Erythroblast (primary cell): ENCODE measurements around the gene LYPLA2.
"Not testable (repeated sequence)": the region's sequence is repeated elsewhere in the genome, so short reads cannot be mapped to it uniquely, and the experiment has no call there.

ENCODE experiments used
- DNase-seq, 2 experiments: peaks; one replicate each; lab custom pipeline; 2025; lab: John Stamatoyannopoulos, UW
- GATA1 ChIP-seq: IDR thresholded peaks from 2 replicates; pipeline ENCODE4 v1.6.1; 2011; ENCODE audit warnings: low read depth, mild to moderate bottlenecking, control low read depth, low read length, moderate library complexity
- POLR2A ChIP-seq: IDR thresholded peaks from 2 replicates; pipeline ENCODE4 v1.6.1; 2011; ENCODE audit warnings: mild to moderate bottlenecking, low read length

LYPLA2 gene

DNA sequence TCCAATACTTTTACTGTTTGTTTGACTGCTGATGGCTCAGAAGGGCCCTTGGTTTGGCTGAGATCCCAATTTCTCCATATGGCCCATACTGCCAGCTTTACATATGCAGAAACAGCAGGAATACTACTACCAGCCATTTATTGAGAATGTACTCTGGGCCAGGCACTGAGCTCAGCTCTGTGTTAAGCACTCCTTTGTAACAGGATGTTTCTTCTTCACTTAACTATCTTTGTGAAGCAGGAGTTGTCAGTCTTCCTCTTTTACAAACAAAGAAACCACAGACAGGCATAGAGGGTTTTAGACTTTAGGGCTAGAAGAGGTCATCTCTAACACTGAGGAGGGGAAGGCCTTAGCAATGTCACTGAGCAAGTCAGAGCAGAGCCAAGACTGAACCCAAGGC, 26.0 kb downstream of the LYPLA2 start:
- no peak for TF ChIP-seq GATA1
- TF ChIP-seq POLR2A = no peak
- no peak for DNase-seq

DNA sequence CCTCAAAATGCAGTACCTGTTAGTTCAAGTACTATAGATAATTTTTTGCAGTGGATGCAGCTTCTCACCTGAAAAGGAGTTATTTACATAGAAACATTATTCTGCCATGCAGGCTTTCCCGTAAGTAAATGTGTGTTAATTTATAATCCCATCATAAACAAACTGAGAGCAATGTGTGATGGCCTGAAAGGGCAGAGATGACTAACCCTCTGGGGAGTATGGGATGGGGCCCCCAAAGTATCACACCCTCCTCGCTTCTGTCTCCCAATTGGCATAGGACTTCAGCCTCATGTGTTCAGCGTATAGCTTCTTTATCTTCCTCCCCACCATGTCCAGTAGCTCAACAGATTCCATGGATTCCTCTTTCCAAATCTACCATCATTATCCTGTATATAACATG, 26.7 kb downstream of the LYPLA2 start:
- no peak for DNase-seq
- TF ChIP-seq GATA1 (no peak), POLR2A (no peak)

DNA sequence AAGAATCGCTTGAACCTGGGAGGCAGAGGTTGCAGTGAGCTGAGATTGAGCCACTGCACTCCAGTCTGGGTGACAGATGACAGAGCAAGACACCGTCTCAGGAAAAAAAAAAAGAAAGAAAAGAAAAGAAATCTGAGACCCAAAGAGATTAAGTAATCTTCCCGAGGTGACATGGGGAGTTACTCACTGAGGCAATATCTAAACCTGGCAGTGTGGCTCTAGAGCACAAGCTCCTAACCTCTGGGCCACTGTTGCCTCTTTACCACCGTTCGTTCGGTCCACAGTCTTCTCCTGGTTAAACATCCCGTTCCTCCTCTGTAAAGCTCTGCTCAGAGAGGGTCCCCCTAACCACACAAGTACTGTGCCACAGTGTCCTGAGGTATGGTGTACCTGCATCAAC, 32.8 kb downstream of the LYPLA2 start:
- no peak for DNase-seq
- TF ChIP-seq POLR2A = no peak
- no peak for TF ChIP-seq GATA1

GRCh38 chr1:23824711-23825075, 33.7 kb downstream of the LYPLA2 start:
- DNase-seq = no peak
- TF ChIP-seq GATA1 = no peak
- TF ChIP-seq POLR2A = no peak

DNA sequence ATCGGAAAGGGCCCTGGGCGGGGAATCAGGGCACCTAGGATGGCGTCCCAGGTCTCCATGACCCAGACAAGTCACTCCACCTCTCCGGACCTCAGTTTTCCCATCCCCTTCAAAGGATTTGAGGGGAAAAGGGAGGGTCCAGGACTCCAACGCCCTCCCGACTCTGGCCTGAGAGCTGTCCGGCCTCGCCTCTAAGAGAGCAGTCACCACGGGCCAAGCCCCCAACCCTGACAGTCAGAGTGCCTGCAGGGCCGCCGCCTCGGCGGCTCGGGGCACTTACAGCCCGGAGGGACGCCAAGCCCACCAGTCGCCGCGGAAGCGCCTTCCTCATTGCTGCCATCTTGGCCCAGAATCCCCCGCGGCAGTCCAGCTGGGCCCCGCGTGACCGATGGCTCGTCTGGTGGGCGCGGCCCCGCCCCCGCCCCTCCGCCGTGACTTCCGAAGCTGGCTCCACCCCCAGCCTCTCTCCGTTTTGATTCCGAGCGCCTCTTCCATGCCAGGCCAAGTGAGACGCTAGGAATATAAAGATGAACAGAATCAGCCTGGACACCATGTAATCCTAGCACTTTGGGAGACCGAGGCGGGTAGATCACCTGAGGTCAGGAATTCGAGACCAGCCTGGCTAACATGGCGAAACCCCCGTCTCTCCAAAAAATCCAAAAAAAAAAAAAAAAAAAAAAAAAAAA, 34.3 kb downstream of the LYPLA2 start, which contains the start of gene HMGCL:
Gene HMGCL (minus strand): TSS at position 354 of the 686 bp plus-strand sequence. CDS start 14 bp downstream, at position 340.
- no peak for TF ChIP-seq GATA1
- peak; percentile 95 for TF ChIP-seq POLR2A
- DNase-seq = peak; percentile 93 to 95

DNA sequence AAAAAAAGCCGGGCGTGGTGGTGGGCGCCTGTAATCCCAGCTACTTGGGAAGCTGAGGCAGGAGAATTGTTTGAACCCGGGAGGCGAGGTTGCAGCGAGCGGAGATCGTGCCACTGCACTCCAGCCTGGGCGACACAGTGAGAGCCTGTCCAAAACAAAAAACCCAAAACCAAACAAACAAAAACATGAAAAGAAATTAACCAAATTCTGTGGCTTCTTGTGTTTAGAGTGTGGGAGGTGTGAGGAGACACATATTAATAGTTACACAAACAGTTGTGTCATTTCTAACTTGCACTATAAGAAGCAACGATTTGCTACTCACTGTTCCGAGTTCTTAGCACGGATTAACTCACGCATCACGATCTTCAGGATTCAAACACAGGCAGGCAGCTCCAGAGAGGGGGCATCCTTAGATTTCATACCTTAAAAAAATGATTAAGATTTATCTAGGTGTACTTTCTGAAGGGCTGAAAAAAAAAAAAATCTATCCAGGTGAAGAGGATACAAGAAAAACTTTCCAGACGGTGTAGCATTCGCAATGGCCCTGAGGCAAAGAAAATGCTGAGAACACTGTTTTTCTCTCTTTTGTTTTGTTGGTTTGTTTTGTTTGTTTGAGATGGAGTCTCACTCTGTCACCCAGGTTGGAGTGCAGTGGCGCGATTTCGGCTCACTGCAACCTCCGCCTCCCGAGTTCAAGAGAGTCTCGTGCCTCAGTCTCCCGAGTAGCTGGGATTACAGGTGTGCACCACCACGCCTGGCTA, 35.0 kb downstream of the LYPLA2 start:
- peak in 1 of 2 experiments; percentile 38 for DNase-seq
- TF ChIP-seq GATA1 (no peak), POLR2A (no peak)

GRCh38 chr1:23826590-23826989, 35.6 kb downstream of the LYPLA2 start:
- not testable (repeated sequence) for DNase-seq

DNA sequence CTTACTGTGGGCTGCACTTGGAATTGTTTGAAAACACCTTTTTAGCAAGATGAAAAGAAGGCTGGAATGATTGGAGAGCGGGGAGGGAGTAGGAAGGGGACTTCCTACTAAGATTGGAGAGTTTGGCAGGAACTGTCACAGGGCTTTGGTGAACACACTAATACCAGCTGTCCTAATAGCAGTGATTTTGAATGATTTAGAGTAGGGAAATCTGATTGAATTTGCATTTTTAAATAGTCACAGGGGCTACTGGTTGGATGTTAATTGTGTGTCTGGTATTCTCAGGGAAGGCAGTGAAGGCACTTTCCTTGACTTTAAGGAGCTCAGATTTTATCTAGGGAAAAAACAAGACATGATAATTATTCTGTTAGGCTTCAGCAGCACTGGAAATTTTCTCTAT, 36.8 kb downstream of the LYPLA2 start:
- no peak for DNase-seq

DNA sequence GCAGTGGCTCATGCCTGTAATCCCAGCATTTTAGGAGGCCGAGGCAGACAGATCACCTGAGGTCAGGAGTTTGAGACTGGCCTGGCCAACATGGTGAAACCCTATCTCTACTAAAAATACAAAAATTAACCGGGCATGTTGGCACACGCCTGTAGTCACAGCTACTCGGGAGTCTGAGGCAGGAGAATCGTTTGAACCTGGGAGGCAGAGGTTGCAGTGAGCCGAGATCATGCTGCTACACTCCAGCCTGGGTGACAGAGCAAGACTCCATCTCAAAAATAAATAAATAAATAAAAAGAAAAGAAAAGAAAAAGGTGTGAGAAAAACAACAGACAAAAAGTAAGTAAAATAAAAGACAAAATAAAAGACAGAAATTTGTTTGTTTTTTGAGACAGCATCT, 43.2 kb downstream of the LYPLA2 start:
- DNase-seq = not testable (repeated sequence)

More for the DNA sequence above, 36.8 kb downstream of the LYPLA2 start:
- no peak for TF ChIP-seq GATA1
- TF ChIP-seq POLR2A = no peak

GRCh38 chr1:23836037-23836436, 45.1 kb downstream of the LYPLA2 start:
- TF ChIP-seq GATA1 = no peak
- TF ChIP-seq POLR2A = no peak
- DNase-seq = no peak

DNA sequence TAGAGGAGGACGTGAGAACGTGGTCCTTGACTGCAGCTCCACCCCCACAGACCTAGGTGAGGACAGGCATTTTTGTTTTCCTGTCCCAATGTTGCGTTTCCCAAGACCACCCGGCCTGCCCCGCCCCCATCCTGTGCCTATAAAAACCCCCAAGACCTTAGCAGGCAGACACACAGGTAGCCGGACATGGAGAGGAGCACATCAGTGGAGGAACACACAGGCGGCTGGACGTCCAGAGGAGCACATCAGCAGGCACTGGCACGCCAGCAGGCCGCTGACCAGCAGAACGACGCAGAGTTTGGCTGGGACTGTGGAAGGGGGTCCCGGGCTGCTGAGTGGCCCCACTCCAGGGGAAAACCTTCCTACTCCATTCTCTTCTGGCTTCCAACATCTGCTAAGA, 47.0 kb downstream of the LYPLA2 start:
- no peak for TF ChIP-seq POLR2A
- no peak for TF ChIP-seq GATA1
- DNase-seq = no peak

DNA sequence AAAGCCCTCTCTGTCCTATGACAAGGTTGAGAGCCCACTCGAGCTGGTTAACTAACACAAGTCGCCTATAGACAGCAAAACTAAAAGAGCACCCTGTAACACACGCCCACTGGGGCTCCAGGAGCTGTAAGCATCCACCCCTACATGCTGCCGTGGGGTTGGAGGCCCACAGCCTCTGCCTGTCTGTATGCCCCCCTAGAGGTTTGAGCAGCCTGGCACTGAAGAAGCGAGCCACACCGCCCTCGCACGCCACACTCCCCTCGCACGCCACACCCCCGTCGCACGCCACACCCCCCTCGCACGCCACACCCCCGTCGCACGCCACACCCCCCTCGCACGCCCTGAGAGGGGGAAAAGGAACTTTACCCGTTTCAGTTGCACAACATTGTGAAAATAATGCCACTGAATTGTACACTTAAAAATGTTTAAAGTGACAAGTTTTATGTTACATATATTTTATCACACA, 47.5 kb downstream of the LYPLA2 start:
- TF ChIP-seq GATA1 (no peak), POLR2A (no peak)

DNA sequence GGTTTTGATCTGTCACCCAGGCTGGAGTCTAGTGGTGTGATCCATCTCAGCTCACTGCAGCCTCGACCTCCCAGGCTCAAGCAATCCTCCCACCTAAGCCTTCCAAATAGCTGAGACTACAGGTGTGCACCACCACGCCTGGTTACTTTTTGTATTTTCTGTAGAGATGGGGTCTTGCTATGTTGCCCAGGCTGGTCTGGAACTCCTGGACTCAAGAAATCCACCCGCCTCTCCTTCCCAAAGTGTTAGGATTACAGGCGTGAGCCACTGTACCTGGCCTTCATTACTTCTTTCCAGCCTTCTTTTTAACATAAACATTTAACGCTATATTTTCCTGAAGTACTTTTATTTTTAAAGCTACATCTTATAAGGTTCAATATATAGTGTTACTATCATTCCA, 52.7 kb downstream of the LYPLA2 start:
- DNase-seq = no peak
- TF ChIP-seq GATA1 (no peak), POLR2A (no peak)

More for the DNA sequence above, 47.5 kb downstream of the LYPLA2 start:
- peak in 1 of 2 experiments; percentile 86 for DNase-seq
